ENCODE measurements around the gene DNAJA2.
"Not testable (repeated sequence)": the region's sequence is repeated elsewhere in the genome, so short reads cannot be mapped to it uniquely, and the experiment has no call there.

Gene DNAJA2

GRCh38 chr16:46975165-46975564 is 1.7 kb upstream of the DNAJA2 start:
- no peak for DNase-seq (ENCODE audit: low spot score)

- peak; percentile 85 for DNase-seq (ENCODE audit: low spot score)
Measured at GRCh38 chr16:46974352-46974751, 878 bp upstream of the DNAJA2 start.

- DNase-seq (ENCODE audit: low spot score): no peak
Measured at GRCh38 chr16:46973996-46974324, 486 bp upstream of the DNAJA2 start.

GRCh38 chr16:46972429-46973206 is 856 bp downstream of the DNAJA2 start:
- peak; percentile 64 for DNase-seq (ENCODE audit: low spot score)

GRCh38 chr16:46971271-46971670 is 2.2 kb downstream of the DNAJA2 start:
- no peak for DNase-seq (ENCODE audit: low spot score)

GRCh38 chr16:46970089-46970488 is 3.4 kb downstream of the DNAJA2 start:
- no peak for DNase-seq (ENCODE audit: low spot score)

- no peak for DNase-seq (ENCODE audit: low spot score)
Measured at GRCh38 chr16:46968063-46968435, 5.4 kb downstream of the DNAJA2 start.

- DNase-seq (ENCODE audit: low spot score): no peak
Measured at GRCh38 chr16:46962629-46963028, 10.8 kb downstream of the DNAJA2 start.

- DNase-seq (ENCODE audit: low spot score): no peak
Measured at GRCh38 chr16:46961373-46962353, 11.8 kb downstream of the DNAJA2 start.

GRCh38 chr16:46954562-46954961 is 18.9 kb downstream of the DNAJA2 start:
- DNase-seq (ENCODE audit: low spot score): no peak

- no peak for DNase-seq (ENCODE audit: low spot score)
Measured at GRCh38 chr16:46950009-46950408, 23.5 kb downstream of the DNAJA2 start.

- DNase-seq (ENCODE audit: low spot score): no peak
Measured at GRCh38 chr16:46949241-46949892, 24.1 kb downstream of the DNAJA2 start.

GRCh38 chr16:46948548-46949166 is 24.8 kb downstream of the DNAJA2 start:
- DNase-seq (ENCODE audit: low spot score): no peak

GRCh38 chr16:46947900-46948547 is 25.4 kb downstream of the DNAJA2 start:
- peak; percentile 80 for DNase-seq (ENCODE audit: low spot score)

- not testable (repeated sequence) for DNase-seq (ENCODE audit: low spot score)
Measured at GRCh38 chr16:46944713-46945112, 28.8 kb downstream of the DNAJA2 start.

GRCh38 chr16:46937536-46937935 is 35.9 kb downstream of the DNAJA2 start:
- no peak for DNase-seq (ENCODE audit: low spot score)

- DNase-seq (ENCODE audit: low spot score): peak; percentile 79
Measured at GRCh38 chr16:46932802-46933201, 40.7 kb downstream of the DNAJA2 start.

- no peak for DNase-seq (ENCODE audit: low spot score)
Measured at GRCh38 chr16:46930861-46931260, 42.6 kb downstream of the DNAJA2 start.

- peak; percentile 78 for DNase-seq (ENCODE audit: low spot score)
Measured at GRCh38 chr16:46929378-46930332, 43.8 kb downstream of the DNAJA2 start.

- DNase-seq (ENCODE audit: low spot score): no peak
Measured at GRCh38 chr16:46928811-46929210, 44.7 kb downstream of the DNAJA2 start.
